Natural killer cell (primary cell): Measurements from ENCODE around the gene LGALS4. TPM values are rescaled to one million over a fixed set of nuclear protein-coding genes. Genes with fewer than 3 reads are reported as not detected.

Source experiments
- ATAC-seq, 3 donors: fragments of 150-1000 bp in 2 of 3; fragments of 200-7000 bp in 1 of 3; cut with Tn5 transposase; 1 replicate in 1 of 3; 2 replicates in 2 of 3; pipeline ENCODE4 v1.10.0; 2021; ENCODE audit warnings: mild to moderate bottlenecking in 2 of 3, moderate library complexity in 2 of 3
- DNase-seq, 2 donors: peaks; one replicate each; pipeline versions ENCODE4 v3.0.0 to v3.0.0-alpha.2; 2013 to 2021; ENCODE audit warnings: mixed read lengths in 1 of 2
- H3K27ac ChIP-seq: one replicate; pipeline ENCODE4 v1.5.1; 2013; ENCODE audit warnings: mild to moderate bottlenecking, low read length
- H3K27me3 ChIP-seq: one replicate; pipeline ENCODE4 v1.6.1; 2013; ENCODE audit warnings: low read length; ENCODE audit not compliant: control insufficient read depth, insufficient read depth
- H3K36me3 ChIP-seq: one replicate; pipeline ENCODE4 v1.6.1; 2013; ENCODE audit warnings: low read length; ENCODE audit not compliant: control insufficient read depth, insufficient read depth
- H3K4me1 ChIP-seq: one replicate; pipeline ENCODE4 v1.6.1; 2013; ENCODE audit warnings: low read length; ENCODE audit not compliant: control insufficient read depth, insufficient read depth
- H3K4me3 ChIP-seq: one replicate; pipeline ENCODE4 v1.5.1; 2013; ENCODE audit warnings: low read length
- H3K9me3 ChIP-seq: one replicate; pipeline ENCODE4 v1.6.1; 2013; ENCODE audit warnings: low read length; ENCODE audit not compliant: control insufficient read depth, insufficient read depth
- H3K27ac Mint-ChIP-seq, 2 donors: one replicate each; pipeline ENCODE4 v1.8.0; 2022; ENCODE audit warnings: mild to moderate bottlenecking in 2 of 2, mixed read lengths in 2 of 2, moderate library complexity in 1 of 2
- H3K27me3 Mint-ChIP-seq, 2 donors: one replicate each; pipeline ENCODE4 v1.8.0; 2022; ENCODE audit warnings: low read depth in 2 of 2, mixed read lengths in 2 of 2
- H3K36me3 Mint-ChIP-seq: one replicate; pipeline ENCODE4 v1.8.0; 2022; ENCODE audit warnings: mixed read lengths
- H3K4me1 Mint-ChIP-seq, 2 donors: one replicate each; pipeline ENCODE4 v1.8.0; 2022; ENCODE audit warnings: mixed read lengths in 2 of 2
- H3K4me3 Mint-ChIP-seq: one replicate; pipeline ENCODE4 v1.8.0; 2022; ENCODE audit warnings: mild to moderate bottlenecking, moderate library complexity, mixed read lengths
- H3K9me3 Mint-ChIP-seq, 2 donors: one replicate each; pipeline ENCODE4 v1.8.0; 2022; ENCODE audit warnings: mixed read lengths in 2 of 2
- CTCF ChIP-seq: fragments of 200-600 bp; IDR thresholded peaks from one replicate; pipeline ENCODE4 v1.8.0; 2022; ENCODE audit warnings: antibody characterized with exemption
- whole genome bisulfite sequencing: methylation state at CpG from one replicate; pipeline ENCODE4 v1.1.7; 2013; ENCODE audit warnings: missing lambda C conversion rate; ENCODE audit not compliant: insufficient coverage; 5-methylcytosine and 5-hydroxymethylcytosine counted together
- intact Hi-C: fragments of 100-400 bp; cut with micrococcal nuclease; formaldehyde crosslinking; loops from one replicate; pipeline ENCODE4 v1.14.2; 2022
- total RNA-seq, 4 donors: library from RNA; stranded (reverse); fragments of 120-200 nt in 1 of 4; gene quantifications; one replicate each; pipeline versions ENCODE4 v1.2.3 to v1.2.4, GENCODE V29; 2013 to 2022

LGALS4 gene
- total RNA-seq, 3 donors from 2014 or later (not counting 1 experiment from before 2014, with no cell fraction given): 4.2 to 4.8 (median 4.6) TPM

GRCh38 chr19:38840583-38840968 is 27.8 kb upstream of the LGALS4 start:
- TF ChIP-seq CTCF: no peak
- H3K9me3 Mint-ChIP-seq: no peaks in the 10 kb centered on the region
- Histone ChIP-seq H3K4me3 (no peak overlapping the region), H3K4me1 (peaks cover 40% of the 10 kb centered on the region), H3K27me3 (no peaks in the 10 kb centered on the region), H3K27ac (no peak overlapping the region), H3K36me3 (peaks cover 98% of the 10 kb centered on the region), H3K9me3 (no peaks in the 10 kb centered on the region)
- peak overlapping the region; percentile 67 to 99 for H3K27ac Mint-ChIP-seq
- ATAC-seq (no peak), DNase-seq (no peak)
- peak overlapping the region; percentile 9 for H3K4me3 Mint-ChIP-seq
- no peaks in the 10 kb centered on the region for H3K27me3 Mint-ChIP-seq
- H3K4me1 Mint-ChIP-seq: peaks cover 37 to 57% of the 10 kb centered on the region in 2 donors
- H3K36me3 Mint-ChIP-seq: peaks cover 30% of the 10 kb centered on the region
- 95% methylated on average over 5 of the region's 5 CpGs for WGBS
- intact Hi-C loops: no loop called here

- Mint-ChIP-seq H3K9me3 (no peaks in the 10 kb centered on the region), H3K4me1 (peaks cover 32 to 54% of the 10 kb centered on the region in 2 donors), H3K4me3 (peak overlapping the region; percentile 35), H3K27ac (peak overlapping the region; percentile 83 to 99), H3K36me3 (peaks cover 25% of the 10 kb centered on the region), H3K27me3 (no peaks in the 10 kb centered on the region)
- WGBS: 88% methylated on average over 20 of the region's 28 CpGs
- Histone ChIP-seq H3K36me3 (peaks cover 96% of the 10 kb centered on the region), H3K4me1 (peaks cover 37% of the 10 kb centered on the region), H3K9me3 (no peaks in the 10 kb centered on the region), H3K4me3 (no peak overlapping the region), H3K27ac (no peak overlapping the region), H3K27me3 (no peaks in the 10 kb centered on the region)
- intact Hi-C loops: no loop called here
- ATAC-seq: no peak
- TF ChIP-seq CTCF: no peak
- DNase-seq: no peak
Measured at GRCh38 chr19:38839816-38840582, 27.3 kb upstream of the LGALS4 start.

DNA sequence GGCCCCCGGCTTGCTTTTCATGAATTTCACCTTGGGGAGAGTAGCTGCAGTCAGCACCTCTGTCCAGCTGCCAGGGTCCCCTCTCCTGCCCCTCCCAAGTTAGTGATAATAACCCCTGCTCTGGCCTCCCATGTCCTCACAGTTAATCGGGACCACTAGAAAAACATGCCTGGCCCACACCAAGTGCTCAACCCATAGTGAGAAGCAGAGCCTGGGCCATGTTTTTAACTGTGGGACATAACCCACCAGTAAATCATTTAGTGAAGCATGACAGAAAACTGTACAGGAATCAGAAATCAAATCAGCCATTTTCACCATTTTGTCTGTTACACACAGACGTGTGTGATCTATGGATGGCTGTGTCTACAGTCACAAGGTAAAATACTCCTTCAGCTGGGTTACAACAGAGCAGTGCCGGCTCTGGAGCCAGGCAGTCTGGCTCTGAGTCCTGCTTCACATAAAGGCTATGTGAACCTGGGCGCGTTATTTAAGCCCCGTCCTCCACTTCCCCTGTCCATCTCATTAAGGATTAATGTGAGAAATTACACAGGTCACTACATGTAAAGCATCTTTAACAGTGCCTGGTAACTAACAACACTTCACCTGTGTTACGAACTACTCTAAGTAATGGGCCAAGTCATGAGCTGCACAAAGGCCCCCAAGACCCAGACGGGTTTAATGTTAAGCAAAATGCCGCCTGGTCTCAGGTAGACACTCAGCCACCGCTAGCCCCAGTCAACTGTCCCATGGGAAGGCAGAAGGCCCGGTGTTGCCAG is 26.4 kb upstream of the LGALS4 start:
- no peak overlapping the region for H3K4me3 Mint-ChIP-seq
- H3K4me1 Mint-ChIP-seq: peaks cover 26 to 48% of the 10 kb centered on the region in 2 donors
- no peaks in the 10 kb centered on the region for H3K27me3 ChIP-seq
- no peak overlapping the region for H3K27ac ChIP-seq
- TF ChIP-seq CTCF: no peak
- peaks cover 87% of the 10 kb centered on the region for H3K36me3 ChIP-seq
- no peaks in the 10 kb centered on the region for H3K27me3 Mint-ChIP-seq
- H3K4me1 ChIP-seq: peaks cover 34% of the 10 kb centered on the region
- ATAC-seq (no peak), DNase-seq (no peak)
- WGBS: 98% methylated on average over 12 of the region's 12 CpGs
- H3K4me3 ChIP-seq: no peak overlapping the region
- intact Hi-C loops: no loop called here
- no peaks in the 10 kb centered on the region for H3K9me3 ChIP-seq
- H3K9me3 Mint-ChIP-seq: no peaks in the 10 kb centered on the region
- peaks cover 18% of the 10 kb centered on the region for H3K36me3 Mint-ChIP-seq
- H3K27ac Mint-ChIP-seq: peak overlapping the region; percentile 47 to 72
